SK-N-SH treated with all-trans-retinoic acid at 6 μM for 48 hours (cell line): ENCODE results near the gene ALDH18A1.

Experiments used
- ATAC-seq: fragments of 200-7000 bp; cut with Tn5 transposase; 3 replicates; pipeline ENCODE4 v1.9.1; 2020; ENCODE audit warnings: mild to moderate bottlenecking, moderate library complexity
- ARNTL ChIP-seq: fragments of 450-650 bp; formaldehyde crosslinking; IDR thresholded peaks from 2 replicates; pipeline ENCODE4 v1.5.0; 2020; ENCODE audit warnings: low read depth, mild to moderate bottlenecking, moderate library complexity, borderline replicate concordance
- BACH2 ChIP-seq: fragments of 250-450 bp; sonication (Bioruptor Pico); IDR thresholded peaks from 2 replicates; pipeline ENCODE4 v1.9.0; 2021; ENCODE audit warnings: mild to moderate bottlenecking, borderline replicate concordance
- CSDC2 ChIP-seq: fragments of 250-450 bp; sonication (Bioruptor Pico); IDR thresholded peaks from 2 replicates; pipeline ENCODE4 v1.5.0; 2020; ENCODE audit warnings: mild to moderate bottlenecking, moderate library complexity
- ESRRG ChIP-seq: fragments of 250-450 bp; sonication (Bioruptor Pico); IDR thresholded peaks from 2 replicates; pipeline ENCODE4 v1.6.1; 2021; ENCODE audit warnings: mild to moderate bottlenecking
- ISL1 ChIP-seq: fragments of 250-450 bp; sonication (Bioruptor Pico); IDR thresholded peaks from 2 replicates; pipeline ENCODE4 v2.1.2; 2022; ENCODE audit warnings: mild to moderate bottlenecking, moderate library complexity
- OSR1 ChIP-seq: fragments of 250-450 bp; sonication (Bioruptor Pico); IDR thresholded peaks from 2 replicates; pipeline ENCODE4 v1.8.0; 2022; ENCODE audit warnings: moderate library complexity, mild to moderate bottlenecking, inconsistent platforms
- PPARA ChIP-seq: fragments of 250-450 bp; sonication (Bioruptor Pico); IDR thresholded peaks from 2 replicates; pipeline ENCODE4 v1.5.0; 2020; ENCODE audit warnings: mild to moderate bottlenecking, borderline replicate concordance
- RARB ChIP-seq: fragments of 250-450 bp; sonication (Bioruptor Pico); IDR thresholded peaks from 2 replicates; pipeline ENCODE4 v1.8.0; 2021; ENCODE audit warnings: mild to moderate bottlenecking, moderate library complexity
- SNAI2 ChIP-seq: fragments of 250-450 bp; sonication (Bioruptor Pico); IDR thresholded peaks from 2 replicates; pipeline ENCODE4 v1.5.0; 2020; ENCODE audit warnings: mild to moderate bottlenecking, moderate library complexity
- TCF4 ChIP-seq: fragments of 250-450 bp; sonication (Bioruptor Pico); IDR thresholded peaks from 2 replicates; pipeline ENCODE4 v1.8.0; 2021; ENCODE audit warnings: mild to moderate bottlenecking, moderate library complexity, borderline replicate concordance
- ZC3H10 ChIP-seq: fragments of 250-450 bp; sonication (Bioruptor Pico); IDR thresholded peaks from 2 replicates; pipeline ENCODE4 v1.5.1; 2021; ENCODE audit warnings: mild to moderate bottlenecking, moderate library complexity
- ZFP30 ChIP-seq: fragments of 450-650 bp; formaldehyde crosslinking; IDR thresholded peaks from 2 replicates; pipeline ENCODE4 v1.5.0; 2022; ENCODE audit warnings: mild to moderate bottlenecking, moderate library complexity
- ZNF565 ChIP-seq: fragments of 450-650 bp; formaldehyde crosslinking; conservative IDR thresholded peaks from 2 replicates; pipeline ENCODE4 v1.5.0; 2020; ENCODE audit warnings: low read depth, mild to moderate bottlenecking, moderate library complexity
- ZNF70 ChIP-seq: fragments of 450-650 bp; formaldehyde crosslinking; IDR thresholded peaks from 2 replicates; pipeline ENCODE4 v1.5.0; 2020; ENCODE audit warnings: mild to moderate bottlenecking, moderate library complexity
- ZNF8 ChIP-seq: fragments of 450-650 bp; formaldehyde crosslinking; IDR thresholded peaks from 2 replicates; pipeline ENCODE4 v1.5.0; 2020; ENCODE audit warnings: mild to moderate bottlenecking, moderate library complexity
- TF ChIP-seq, protein P1 (sequence below): fragments of 250-450 bp; sonication (Bioruptor Pico); IDR thresholded peaks from 2 replicates; pipeline ENCODE4 v1.8.0; 2021; ENCODE audit warnings: low read depth, mild to moderate bottlenecking, moderate library complexity, borderline replicate concordance
- TF ChIP-seq, protein P2 (sequence below): fragments of 250-450 bp; sonication (Bioruptor Pico); IDR thresholded peaks from 2 replicates; pipeline ENCODE4 v1.5.0; 2020; ENCODE audit warnings: mild to moderate bottlenecking, moderate library complexity
- TF ChIP-seq, protein P3 (sequence below): fragments of 250-450 bp; sonication (Bioruptor Pico); IDR thresholded peaks from 2 replicates; pipeline ENCODE4 v1.5.1; 2021; ENCODE audit warnings: mild to moderate bottlenecking, moderate library complexity
- TF ChIP-seq, protein P4 (sequence below): fragments of 250-450 bp; sonication (Bioruptor Pico); IDR thresholded peaks from 2 replicates; pipeline ENCODE4 v1.5.1; 2020; ENCODE audit warnings: low read depth, mild to moderate bottlenecking, moderate library complexity
- TF ChIP-seq, protein P5 (sequence below): fragments of 250-450 bp; sonication (Bioruptor Pico); IDR thresholded peaks from 2 replicates; pipeline ENCODE4 v1.8.0; 2020; ENCODE audit warnings: mild to moderate bottlenecking, moderate library complexity, borderline replicate concordance

ALDH18A1 gene

DNA sequence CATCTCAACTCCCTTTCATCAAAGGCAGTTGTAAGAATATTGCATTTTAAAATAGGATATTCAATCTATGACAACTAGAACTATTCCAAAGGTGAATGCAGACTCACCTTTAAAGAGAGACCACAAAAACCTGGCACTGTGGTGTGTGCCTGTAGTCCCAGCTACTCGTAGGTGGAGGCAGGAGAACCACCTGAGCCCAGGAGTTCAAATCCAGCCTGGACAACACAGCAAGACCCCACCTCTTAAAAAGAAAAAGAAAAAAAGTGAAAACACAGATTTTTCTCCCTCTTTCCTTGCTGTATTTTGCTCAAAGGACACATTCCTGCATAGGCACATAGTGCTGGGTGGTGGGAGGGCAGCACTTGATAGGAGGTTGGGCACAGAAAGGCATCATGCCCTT lies 739 bp upstream of the ALDH18A1 start:
- TF ChIP-seq, protein P1, sequence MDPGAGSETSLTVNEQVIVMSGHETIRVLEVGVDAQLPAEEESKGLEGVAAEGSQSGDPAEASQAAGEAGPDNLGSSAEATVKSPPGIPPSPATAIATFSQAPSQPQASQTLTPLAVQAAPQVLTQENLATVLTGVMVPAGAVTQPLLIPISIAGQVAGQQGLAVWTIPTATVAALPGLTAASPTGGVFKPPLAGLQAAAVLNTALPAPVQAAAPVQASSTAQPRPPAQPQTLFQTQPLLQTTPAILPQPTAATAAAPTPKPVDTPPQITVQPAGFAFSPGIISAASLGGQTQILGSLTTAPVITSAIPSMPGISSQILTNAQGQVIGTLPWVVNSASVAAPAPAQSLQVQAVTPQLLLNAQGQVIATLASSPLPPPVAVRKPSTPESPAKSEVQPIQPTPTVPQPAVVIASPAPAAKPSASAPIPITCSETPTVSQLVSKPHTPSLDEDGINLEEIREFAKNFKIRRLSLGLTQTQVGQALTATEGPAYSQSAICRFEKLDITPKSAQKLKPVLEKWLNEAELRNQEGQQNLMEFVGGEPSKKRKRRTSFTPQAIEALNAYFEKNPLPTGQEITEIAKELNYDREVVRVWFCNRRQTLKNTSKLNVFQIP (CRISPR knock-in tag) = no peak
- TF ChIP-seq RARB (no peak), PPARA (CRISPR knock-in tag) (no peak), TCF4 (CRISPR knock-in tag) (no peak), CSDC2 (CRISPR knock-in tag) (no peak), ZFP30 (CRISPR knock-in tag) (no peak)
- TF ChIP-seq, protein P2, sequence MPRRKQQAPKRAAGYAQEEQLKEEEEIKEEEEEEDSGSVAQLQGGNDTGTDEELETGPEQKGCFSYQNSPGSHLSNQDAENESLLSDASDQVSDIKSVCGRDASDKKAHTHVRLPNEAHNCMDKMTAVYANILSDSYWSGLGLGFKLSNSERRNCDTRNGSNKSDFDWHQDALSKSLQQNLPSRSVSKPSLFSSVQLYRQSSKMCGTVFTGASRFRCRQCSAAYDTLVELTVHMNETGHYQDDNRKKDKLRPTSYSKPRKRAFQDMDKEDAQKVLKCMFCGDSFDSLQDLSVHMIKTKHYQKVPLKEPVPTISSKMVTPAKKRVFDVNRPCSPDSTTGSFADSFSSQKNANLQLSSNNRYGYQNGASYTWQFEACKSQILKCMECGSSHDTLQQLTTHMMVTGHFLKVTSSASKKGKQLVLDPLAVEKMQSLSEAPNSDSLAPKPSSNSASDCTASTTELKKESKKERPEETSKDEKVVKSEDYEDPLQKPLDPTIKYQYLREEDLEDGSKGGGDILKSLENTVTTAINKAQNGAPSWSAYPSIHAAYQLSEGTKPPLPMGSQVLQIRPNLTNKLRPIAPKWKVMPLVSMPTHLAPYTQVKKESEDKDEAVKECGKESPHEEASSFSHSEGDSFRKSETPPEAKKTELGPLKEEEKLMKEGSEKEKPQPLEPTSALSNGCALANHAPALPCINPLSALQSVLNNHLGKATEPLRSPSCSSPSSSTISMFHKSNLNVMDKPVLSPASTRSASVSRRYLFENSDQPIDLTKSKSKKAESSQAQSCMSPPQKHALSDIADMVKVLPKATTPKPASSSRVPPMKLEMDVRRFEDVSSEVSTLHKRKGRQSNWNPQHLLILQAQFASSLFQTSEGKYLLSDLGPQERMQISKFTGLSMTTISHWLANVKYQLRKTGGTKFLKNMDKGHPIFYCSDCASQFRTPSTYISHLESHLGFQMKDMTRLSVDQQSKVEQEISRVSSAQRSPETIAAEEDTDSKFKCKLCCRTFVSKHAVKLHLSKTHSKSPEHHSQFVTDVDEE (CRISPR knock-in tag) = no peak
- TF ChIP-seq, protein P3, sequence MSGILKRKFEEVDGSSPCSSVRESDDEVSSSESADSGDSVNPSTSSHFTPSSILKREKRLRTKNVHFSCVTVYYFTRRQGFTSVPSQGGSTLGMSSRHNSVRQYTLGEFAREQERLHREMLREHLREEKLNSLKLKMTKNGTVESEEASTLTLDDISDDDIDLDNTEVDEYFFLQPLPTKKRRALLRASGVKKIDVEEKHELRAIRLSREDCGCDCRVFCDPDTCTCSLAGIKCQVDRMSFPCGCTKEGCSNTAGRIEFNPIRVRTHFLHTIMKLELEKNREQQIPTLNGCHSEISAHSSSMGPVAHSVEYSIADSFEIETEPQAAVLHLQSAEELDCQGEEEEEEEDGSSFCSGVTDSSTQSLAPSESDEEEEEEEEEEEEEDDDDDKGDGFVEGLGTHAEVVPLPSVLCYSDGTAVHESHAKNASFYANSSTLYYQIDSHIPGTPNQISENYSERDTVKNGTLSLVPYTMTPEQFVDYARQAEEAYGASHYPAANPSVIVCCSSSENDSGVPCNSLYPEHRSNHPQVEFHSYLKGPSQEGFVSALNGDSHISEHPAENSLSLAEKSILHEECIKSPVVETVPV (CRISPR knock-in tag) = no peak
- ATAC-seq = no peak

DNA sequence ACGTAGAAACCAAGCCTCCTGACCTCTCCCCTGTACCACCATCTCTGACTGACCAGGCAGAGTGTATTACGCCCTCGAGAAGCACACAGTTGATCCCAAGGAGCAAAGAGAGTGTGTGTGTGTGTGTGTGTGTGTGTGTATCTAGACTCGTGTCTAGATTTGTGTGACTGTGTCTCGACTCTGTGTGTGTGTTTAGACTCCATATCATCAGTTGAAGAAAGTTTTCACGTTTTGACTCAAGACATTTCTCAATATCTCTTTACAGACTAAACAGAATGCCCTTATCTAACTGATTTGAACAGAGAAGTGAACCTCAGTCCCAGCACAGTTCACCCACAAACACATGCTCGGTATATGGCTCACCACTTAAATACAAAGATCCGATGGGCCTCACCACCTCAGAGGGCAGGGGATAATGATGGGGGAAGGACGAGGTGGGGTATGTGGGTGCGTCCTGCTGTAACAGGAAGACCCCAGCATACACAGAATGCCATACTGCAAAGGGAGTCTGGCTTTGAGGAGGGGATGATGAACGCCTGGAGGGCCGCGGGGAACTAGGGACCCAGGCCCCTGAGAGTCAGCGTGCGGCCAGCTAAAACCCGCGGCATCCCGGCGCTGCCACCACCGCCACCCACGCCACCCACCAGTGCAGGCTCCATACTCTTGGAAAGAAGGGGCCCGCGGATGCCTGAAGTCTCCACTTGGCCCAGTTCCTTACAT lies 780 bp downstream of the ALDH18A1 start:
- ATAC-seq = peak; percentile 52
- TF ChIP-seq ARNTL (CRISPR knock-in tag) (no peak), CSDC2 (CRISPR knock-in tag) (no peak), OSR1 (no peak), ZFP30 (CRISPR knock-in tag) (no peak), SNAI2 (CRISPR knock-in tag) (no peak), ZC3H10 (CRISPR knock-in tag) (no peak), ZNF70 (no peak), BACH2 (CRISPR knock-in tag) (no peak), PPARA (CRISPR knock-in tag) (no peak), TCF4 (CRISPR knock-in tag) (no peak), ZNF8 (no peak), ZNF565 (CRISPR knock-in tag) (no peak)
- TF ChIP-seq, protein P4, sequence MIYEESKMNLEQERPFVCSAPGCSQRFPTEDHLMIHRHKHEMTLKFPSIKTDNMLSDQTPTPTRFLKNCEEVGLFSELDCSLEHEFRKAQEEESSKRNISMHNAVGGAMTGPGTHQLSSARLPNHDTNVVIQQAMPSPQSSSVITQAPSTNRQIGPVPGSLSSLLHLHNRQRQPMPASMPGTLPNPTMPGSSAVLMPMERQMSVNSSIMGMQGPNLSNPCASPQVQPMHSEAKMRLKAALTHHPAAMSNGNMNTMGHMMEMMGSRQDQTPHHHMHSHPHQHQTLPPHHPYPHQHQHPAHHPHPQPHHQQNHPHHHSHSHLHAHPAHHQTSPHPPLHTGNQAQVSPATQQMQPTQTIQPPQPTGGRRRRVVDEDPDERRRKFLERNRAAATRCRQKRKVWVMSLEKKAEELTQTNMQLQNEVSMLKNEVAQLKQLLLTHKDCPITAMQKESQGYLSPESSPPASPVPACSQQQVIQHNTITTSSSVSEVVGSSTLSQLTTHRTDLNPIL (CRISPR knock-in tag) = no peak

DNA sequence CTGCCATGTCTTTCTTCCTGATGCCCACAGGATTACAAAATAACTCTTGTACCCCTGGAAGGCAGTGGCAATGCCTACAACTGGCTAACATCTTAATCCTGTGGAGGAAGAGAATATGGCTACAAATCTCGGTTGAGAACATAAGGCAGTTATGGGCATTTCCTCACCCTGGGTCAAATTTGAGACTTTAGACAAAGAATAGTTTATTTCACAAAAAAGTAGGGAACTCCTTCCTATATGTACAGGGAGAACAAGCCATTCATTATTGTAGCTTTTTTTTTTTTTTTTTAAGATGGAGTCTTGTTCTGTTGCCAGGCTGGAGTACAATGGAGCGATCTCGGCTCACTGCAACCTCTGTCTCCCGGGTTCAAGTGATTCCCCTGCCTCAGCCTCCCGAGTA lies 2.6 kb downstream of the ALDH18A1 start:
- ATAC-seq = no peak
- TF ChIP-seq PPARA (CRISPR knock-in tag) (no peak), ISL1 (CRISPR knock-in tag) (no peak), RARB (no peak), ESRRG (CRISPR knock-in tag) (no peak), ZNF565 (CRISPR knock-in tag) (no peak)
- TF ChIP-seq, protein P5, sequence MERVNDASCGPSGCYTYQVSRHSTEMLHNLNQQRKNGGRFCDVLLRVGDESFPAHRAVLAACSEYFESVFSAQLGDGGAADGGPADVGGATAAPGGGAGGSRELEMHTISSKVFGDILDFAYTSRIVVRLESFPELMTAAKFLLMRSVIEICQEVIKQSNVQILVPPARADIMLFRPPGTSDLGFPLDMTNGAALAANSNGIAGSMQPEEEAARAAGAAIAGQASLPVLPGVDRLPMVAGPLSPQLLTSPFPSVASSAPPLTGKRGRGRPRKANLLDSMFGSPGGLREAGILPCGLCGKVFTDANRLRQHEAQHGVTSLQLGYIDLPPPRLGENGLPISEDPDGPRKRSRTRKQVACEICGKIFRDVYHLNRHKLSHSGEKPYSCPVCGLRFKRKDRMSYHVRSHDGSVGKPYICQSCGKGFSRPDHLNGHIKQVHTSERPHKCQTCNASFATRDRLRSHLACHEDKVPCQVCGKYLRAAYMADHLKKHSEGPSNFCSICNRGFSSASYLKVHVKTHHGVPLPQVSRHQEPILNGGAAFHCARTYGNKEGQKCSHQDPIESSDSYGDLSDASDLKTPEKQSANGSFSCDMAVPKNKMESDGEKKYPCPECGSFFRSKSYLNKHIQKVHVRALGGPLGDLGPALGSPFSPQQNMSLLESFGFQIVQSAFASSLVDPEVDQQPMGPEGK (CRISPR knock-in tag) = no peak
- TF ChIP-seq, protein P2 (CRISPR knock-in tag) = no peak
- TF ChIP-seq, protein P4 (CRISPR knock-in tag) = no peak
